IMR-90 (cell line): ENCODE results near the gene CELSR1. TPM values are rescaled to one million over a fixed set of nuclear protein-coding genes. Genes with fewer than 3 reads are reported as not detected.

Experiments
- ATAC-seq: fragments of 200-7000 bp; cut with Tn5 transposase; 2 replicates; pipeline ENCODE4 v1.9.1; 2020; ENCODE audit warnings: low read depth, mild to moderate bottlenecking, moderate library complexity
- BruUV-seq: library from RNA; stranded (reverse); fragments of 400-500 nt; replicated peaks from 2 replicates; lab custom pipeline; 2021; lab: Mats Ljungman, UMichigan
- CTCF ChIA-PET: fragments of 300-600 bp; formaldehyde crosslinking; extraction: SDS; loops from one replicate; lab custom pipeline; 2021; ENCODE audit warnings: antibody characterized with exemption; lab: Yijun Ruan, JAX
- POLR2A ChIA-PET: fragments of 300-600 bp; sonication (Branson Sonifier 250); formaldehyde crosslinking; loops from one replicate; lab custom pipeline; 2022; ENCODE audit warnings: antibody characterized with exemption; ENCODE audit not compliant: unreplicated experiment; lab: Charles Lee
- DNase-seq: peaks from one replicate; pipeline ENCODE4 v3.0.0; 2013
- H2AFZ ChIP-seq: replicated peaks from 2 replicates; pipeline ENCODE3; 2013; ENCODE audit warnings: low read length, mild to moderate bottlenecking; ENCODE audit not compliant: poor library complexity
- H2AK5ac ChIP-seq: 2 replicates; pipeline ENCODE4 v1.6.1; 2013; ENCODE audit warnings: low read depth, low read length, inconsistent platforms
- H2AK9ac ChIP-seq: replicated peaks from 2 replicates; pipeline ENCODE3; 2013; ENCODE audit warnings: mild to moderate bottlenecking, low read depth, low read length, moderate library complexity; ENCODE audit not compliant: poor library complexity
- H2BK120ac ChIP-seq: 2 replicates; pipeline ENCODE4 v1.6.1; 2013; ENCODE audit warnings: low read depth, low read length, inconsistent platforms
- H2BK15ac ChIP-seq: 3 replicates; pipeline ENCODE4 v1.6.1; 2013; ENCODE audit warnings: low read depth, low read length, inconsistent platforms
- H2BK20ac ChIP-seq: 2 replicates; pipeline ENCODE4 v1.6.1; 2013; ENCODE audit warnings: low read depth, mild to moderate bottlenecking, inconsistent platforms, low read length, moderate library complexity
- H2BK5ac ChIP-seq: 2 replicates; pipeline ENCODE4 v1.6.1; 2013; ENCODE audit warnings: mild to moderate bottlenecking, low read depth, low read length, inconsistent platforms; ENCODE audit not compliant: poor library complexity, severe bottlenecking
- H3K14ac ChIP-seq: replicated peaks from 2 replicates; pipeline ENCODE4 v1.6.1; 2013; ENCODE audit warnings: low read depth, low read length, inconsistent platforms
- H3K18ac ChIP-seq: 2 replicates; pipeline ENCODE4 v1.6.1; 2013; ENCODE audit warnings: low read depth, low read length, control low read depth
- H3K23ac ChIP-seq: 2 replicates; pipeline ENCODE4 v1.6.1; 2013; ENCODE audit warnings: low read depth, low read length, inconsistent platforms
- H3K27ac ChIP-seq: 2 replicates; pipeline ENCODE4 v1.5.1; 2013; ENCODE audit warnings: mild to moderate bottlenecking, control low read depth, low read length; ENCODE audit not compliant: insufficient read depth
- H3K27me3 ChIP-seq: 2 replicates; pipeline ENCODE4 v1.6.1; 2013; ENCODE audit warnings: low read length; ENCODE audit not compliant: control insufficient read depth, insufficient read depth
- H3K36me3 ChIP-seq: 2 replicates; pipeline ENCODE4 v1.6.1; 2013; ENCODE audit warnings: low read length, mixed read lengths; ENCODE audit not compliant: control insufficient read depth, insufficient read depth
- H3K4ac ChIP-seq: 2 replicates; pipeline ENCODE4 v1.6.1; 2013; ENCODE audit warnings: low read depth, low read length, inconsistent platforms
- H3K4me1 ChIP-seq: 2 replicates; pipeline ENCODE4 v1.6.1; 2013; ENCODE audit warnings: low read length, mixed read lengths; ENCODE audit not compliant: control insufficient read depth, insufficient read depth
- H3K4me2 ChIP-seq: 2 replicates; pipeline ENCODE4 v1.6.1; 2013; ENCODE audit warnings: low read depth, mild to moderate bottlenecking, control low read depth, low read length, moderate library complexity
- H3K4me3 ChIP-seq: 2 replicates; pipeline ENCODE4 v1.5.1; 2013; ENCODE audit warnings: low read depth, mild to moderate bottlenecking, control low read depth, low read length, moderate library complexity; ENCODE audit not compliant: insufficient read depth
- H3K56ac ChIP-seq: 2 replicates; pipeline ENCODE4 v1.6.1; 2013; ENCODE audit warnings: low read length, inconsistent platforms; ENCODE audit not compliant: insufficient read depth; ENCODE audit errors: extremely low read depth
- H3K79me1 ChIP-seq, 2 experiments: 2 replicates each; pipeline ENCODE4 v1.6.1; 2013; ENCODE audit warnings: low read length in 2 of 2, inconsistent platforms in 1 of 2, low read depth in 1 of 2
- H3K9ac ChIP-seq: 2 replicates; pipeline ENCODE4 v1.6.1; 2013; ENCODE audit warnings: low read depth, low read length, control low read depth
- H3K9me1 ChIP-seq: 2 replicates; pipeline ENCODE4 v1.6.1; 2013; ENCODE audit warnings: low read length, inconsistent platforms; ENCODE audit not compliant: insufficient read depth
- H3K9me3 ChIP-seq: 2 replicates; pipeline ENCODE4 v1.6.1; 2013; ENCODE audit warnings: low read length; ENCODE audit not compliant: control insufficient read depth, insufficient read depth
- H4K20me1 ChIP-seq: 2 replicates; pipeline ENCODE4 v1.6.1; 2013; ENCODE audit warnings: low read length, inconsistent platforms; ENCODE audit not compliant: insufficient read depth
- H4K5ac ChIP-seq: 2 replicates; pipeline ENCODE4 v1.6.1; 2013; ENCODE audit warnings: mild to moderate bottlenecking, low read depth, low read length, control low read depth
- H4K8ac ChIP-seq, 2 experiments: 2 replicates each; pipeline ENCODE4 v1.6.1; 2013; ENCODE audit warnings: low read depth in 2 of 2, low read length in 2 of 2, control low read depth in 1 of 2, inconsistent platforms in 1 of 2
- H4K91ac ChIP-seq: 2 replicates; pipeline ENCODE4 v1.6.1; 2013; ENCODE audit warnings: low read depth, low read length, inconsistent platforms; ENCODE audit not compliant: insufficient read depth
- CEBPB ChIP-seq: IDR thresholded peaks from 2 replicates; pipeline ENCODE4 v1.6.1; 2012; ENCODE audit warnings: low read depth, low read length, improper control_type of control experiment
- CHD1 ChIP-seq: IDR thresholded peaks from 2 replicates; pipeline ENCODE4 v1.6.1; 2012; ENCODE audit warnings: low read depth, low read length, improper control_type of control experiment
- CTCF ChIP-seq: conservative IDR thresholded peaks from 2 replicates; pipeline ENCODE4 v1.5.1; 2012; ENCODE audit warnings: mild to moderate bottlenecking, low read depth, low read length, improper control_type of control experiment
- MAFK ChIP-seq: IDR thresholded peaks from 2 replicates; pipeline ENCODE4 v1.6.1; 2012; ENCODE audit warnings: low read depth, low read length, improper control_type of control experiment
- MAZ ChIP-seq: IDR thresholded peaks from 2 replicates; pipeline ENCODE4 v1.6.1; 2012; ENCODE audit warnings: low read depth, mild to moderate bottlenecking, low read length, improper control_type of control experiment, moderate library complexity, borderline replicate concordance
- MXI1 ChIP-seq: IDR thresholded peaks from 2 replicates; pipeline ENCODE4 v1.6.1; 2012; ENCODE audit warnings: low read depth, mild to moderate bottlenecking, low read length, moderate library complexity, borderline replicate concordance
- NFE2L2 ChIP-seq: fragments of 150-350 bp; IDR thresholded peaks from 2 replicates; pipeline ENCODE4 v1.6.1; 2016; ENCODE audit warnings: low read depth, mild to moderate bottlenecking, low read length
- RFX5 ChIP-seq: IDR thresholded peaks from 2 replicates; pipeline ENCODE4 v1.8.0; 2012; ENCODE audit warnings: low read depth, mild to moderate bottlenecking, low read length, moderate library complexity
- SMC3 ChIP-seq: fragments of 150-350 bp; IDR thresholded peaks from 2 replicates; pipeline ENCODE4 v1.6.1; 2016; ENCODE audit warnings: low read depth, mild to moderate bottlenecking, antibody characterized with exemption, low read length, moderate library complexity
- USF2 ChIP-seq: fragments of 150-350 bp; IDR thresholded peaks from 2 replicates; pipeline ENCODE4 v1.6.1; 2017; ENCODE audit warnings: mild to moderate bottlenecking, antibody characterized with exemption, low read length, low read depth
- WGBS, 2 experiments: methylation state at CpG; one replicate each; pipeline versions ENCODE4 v1.1.5 to v1.1.7; 2013; ENCODE audit warnings: missing lambda C conversion rate in 2 of 2; ENCODE audit not compliant: insufficient read length in 1 of 2; ENCODE audit errors: extremely low coverage in 2 of 2; 5-methylcytosine and 5-hydroxymethylcytosine counted together
- dilution Hi-C: fragments of 300-500 bp; cut with HindIII; formaldehyde crosslinking; loops from one replicate; pipeline ENCODE4 v1.14.3; 2018; ENCODE audit warnings: low sequenced_read_pairs; ENCODE audit not compliant: unreplicated experiment
- in situ Hi-C: fragments of 300-500 bp; cut with MboI; formaldehyde crosslinking; loops from 3 replicates; pipeline ENCODE4 v1.14.3; 2019; ENCODE audit warnings: low sequenced_read_pairs, inconsistent platforms, mixed read lengths
- intact Hi-C: fragments of 100-400 bp; cut with micrococcal nuclease; formaldehyde crosslinking; loops from 2 replicates; pipeline ENCODE4 v1.10.0; 2022
- polyA plus RNA-seq, 3 experiments: library from polyadenylated mRNA; depleted of rRNA; stranded (reverse); fragments of >200 nt; gene quantifications; 2 replicates each; pipeline ENCODE4 v1.2.3, GENCODE V29; 2012; ENCODE audit warnings: low replicate concordance in 1 of 3
- total RNA-seq: library from RNA; depleted of rRNA; stranded (reverse); fragments of >200 nt; gene quantifications from 2 replicates; pipeline ENCODE4 v1.2.3, GENCODE V29; 2012

CELSR1 gene
- total and polyA plus RNA-seq, 2 of the 4 experiments (the other 2 are of a cell fraction): 0.36 to 0.82 TPM

- no peak overlapping the region for H3K4me2 ChIP-seq
- peaks cover 17% of the 10 kb centered on the region; the same call in 1 of the 2 replicates for H3K27me3 ChIP-seq
- H3K23ac ChIP-seq: no peak overlapping the region
- no peaks in the 10 kb centered on the region; the same call in 1 of the 2 replicates for H3K4me1 ChIP-seq
- no peak overlapping the region for H2AFZ ChIP-seq
- H4K8ac ChIP-seq: no peak overlapping the region
- H2BK5ac ChIP-seq: no peak overlapping the region
- in situ Hi-C loops: no loop called here
- no peak overlapping the region for H3K56ac ChIP-seq
- intact Hi-C loops: no loop called here
- DNase-seq (no peak), ATAC-seq (no peak)
- no peak overlapping the region for H3K4me3 ChIP-seq
- no peak overlapping the region for H4K91ac ChIP-seq
- H3K79me1 ChIP-seq: no peaks in the 10 kb centered on the region
- no peak overlapping the region for H4K5ac ChIP-seq
- H3K4ac ChIP-seq: no peak overlapping the region
- WGBS, 2 experiments: 41% methylated on average over 15 of the region's 31 CpGs; no CpG with 5 or more reads in 1 of the 2 experiments
- H4K20me1 ChIP-seq: no peaks in the 10 kb centered on the region
- no peak overlapping the region for H3K27ac ChIP-seq
- POLR2A ChIA-PET: no interaction called here
- CTCF ChIA-PET: no interaction called here
- no peak overlapping the region for H2BK15ac ChIP-seq
- H2BK120ac ChIP-seq: no peak overlapping the region
- no TSS peak for BruUV-seq
- H2AK5ac ChIP-seq: no peak overlapping the region
- H2AK9ac ChIP-seq: no peak overlapping the region
- H3K9me3 ChIP-seq: peaks cover 6% of the 10 kb centered on the region
- TF ChIP-seq CHD1 (no peak), MXI1 (no peak), RFX5 (no peak), USF2 (no peak), SMC3 (no peak), CTCF (no peak), MAZ (no peak), MAFK (no peak), NFE2L2 (no peak), CEBPB (no peak)
- no peaks in the 10 kb centered on the region; the same call in 1 of the 2 replicates for H3K9me1 ChIP-seq
- dilution Hi-C loops: no loop called here
- no peak overlapping the region for H3K18ac ChIP-seq
- H3K9ac ChIP-seq: no peak overlapping the region
- H3K14ac ChIP-seq: no peak overlapping the region
- no peak overlapping the region for H2BK20ac ChIP-seq
- H3K36me3 ChIP-seq: no peaks in the 10 kb centered on the region
These were observed 163.3 kb downstream of the CELSR1 start for GRCh38 chr22:46373921-46374662.
